Stimulated activated CD8-positive, alpha-beta memory T cell treated with anti-CD3 and anti-CD28 coated beads, Interleukin-15, amount 100 ng/mL, for 4 hours (primary cell): ENCODE results near the gene HS3ST1.
"Not testable (repeated sequence)": the region's sequence is repeated elsewhere in the genome, so short reads cannot be mapped to it uniquely, and the experiment has no call there.

Experiments
- DNase-seq, 2 donors: peaks; one replicate each; pipeline ENCODE4 v3.0.0-alpha.2; 2020; ENCODE audit warnings: low read depth in 2 of 2

The HS3ST1 gene

DNA sequence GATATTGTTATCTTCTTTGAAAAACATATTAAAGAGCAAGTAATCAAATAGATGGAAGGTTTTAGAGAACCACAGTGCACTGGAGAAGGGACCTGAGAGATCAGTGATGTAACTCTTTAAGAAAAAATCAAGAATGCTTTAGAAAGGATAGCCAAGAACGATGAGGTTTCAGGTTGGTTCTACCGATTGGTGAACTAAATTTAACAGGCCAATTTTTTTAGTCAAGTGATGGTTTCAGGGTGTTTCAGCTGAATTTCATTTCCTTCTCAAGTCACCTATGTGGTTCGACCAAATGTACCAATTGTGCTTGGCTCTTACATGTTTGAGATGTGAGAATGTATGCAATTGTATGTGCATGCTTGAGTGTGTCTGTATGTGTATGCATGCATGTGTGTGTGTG, 26.5 kb downstream of the HS3ST1 start:
- no peak for DNase-seq

DNA sequence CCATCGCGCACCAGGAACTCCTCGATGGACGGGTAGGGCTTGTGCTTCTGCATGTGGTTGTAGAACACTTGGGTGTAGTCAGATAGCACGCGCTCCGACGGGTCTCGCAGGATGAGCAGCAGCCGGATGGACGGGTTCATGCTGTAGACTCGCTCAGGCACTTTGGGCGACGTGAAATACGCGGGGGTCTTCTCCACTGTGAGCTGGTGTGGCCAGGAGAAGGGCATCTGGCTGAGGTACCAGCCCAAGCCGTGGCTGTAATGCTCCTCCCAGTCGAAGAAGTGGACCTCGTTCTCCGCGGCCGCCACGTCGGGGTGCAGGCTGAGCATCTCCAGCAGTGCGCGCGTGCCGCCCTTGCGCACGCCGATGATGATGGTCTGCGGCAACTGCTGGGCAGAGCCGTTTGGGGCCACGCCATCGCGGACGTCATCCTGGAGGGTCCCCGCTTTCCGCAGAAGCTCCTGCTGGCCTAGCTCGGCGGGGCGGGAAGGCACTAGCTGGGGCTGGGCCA, 29.2 kb downstream of the HS3ST1 start:
- no peak for DNase-seq

DNA sequence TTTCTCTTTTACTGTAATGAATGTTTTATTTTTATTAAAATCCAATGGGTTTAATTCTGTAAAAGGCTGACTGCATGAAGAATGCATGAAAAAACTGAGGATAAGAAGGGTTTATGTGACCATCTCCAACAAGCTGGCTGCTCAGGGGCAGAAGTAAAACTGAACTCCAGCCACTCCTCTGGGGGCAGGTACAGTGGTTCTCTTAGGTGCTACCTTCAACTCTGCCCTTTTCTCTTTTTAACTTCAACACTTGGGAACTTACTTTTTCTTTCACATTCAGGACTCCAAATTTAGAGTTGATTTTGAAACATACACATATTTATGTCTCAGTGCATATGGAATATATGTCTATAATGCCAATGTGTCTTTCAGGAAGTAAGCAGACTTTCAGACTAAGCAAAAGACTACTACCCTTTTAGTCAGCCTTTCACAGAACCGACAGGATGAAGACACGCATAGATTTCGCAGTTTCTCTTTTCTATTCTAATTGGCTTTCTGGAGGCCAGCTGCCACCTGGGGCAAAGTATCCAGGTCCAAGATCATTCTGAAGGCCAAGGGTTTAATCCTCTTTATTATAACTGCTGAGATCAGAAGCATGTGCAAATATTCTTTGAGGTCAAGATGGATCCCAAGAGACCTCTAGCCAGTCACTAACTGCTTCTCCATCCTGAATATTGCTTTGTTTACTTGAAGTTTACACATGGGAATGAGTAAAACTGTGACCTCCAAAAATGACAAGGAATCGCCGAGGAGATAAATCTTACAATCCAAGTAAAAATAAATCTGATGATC, 30.7 kb downstream of the HS3ST1 start:
- no peak for DNase-seq

DNA sequence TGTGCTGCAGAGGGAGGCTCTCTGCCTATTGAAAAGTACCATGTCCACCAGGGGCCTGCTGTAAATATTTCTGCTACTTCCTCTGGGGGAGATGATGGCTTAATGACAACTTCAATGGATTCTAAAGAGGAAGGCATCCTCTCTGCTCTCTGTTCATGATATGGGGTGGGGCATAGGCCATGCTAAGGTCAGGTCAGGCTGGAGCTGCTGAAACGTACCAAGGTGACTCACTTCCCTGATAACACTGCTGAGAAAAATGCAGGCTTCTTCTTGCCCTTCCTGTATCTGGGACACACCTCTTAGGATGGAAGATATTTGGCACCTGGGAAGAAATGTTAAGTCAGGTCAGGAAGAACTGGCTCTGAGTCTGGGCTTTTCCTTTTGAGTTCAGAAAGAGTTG, 31.5 kb downstream of the HS3ST1 start:
- no peak for DNase-seq

DNA sequence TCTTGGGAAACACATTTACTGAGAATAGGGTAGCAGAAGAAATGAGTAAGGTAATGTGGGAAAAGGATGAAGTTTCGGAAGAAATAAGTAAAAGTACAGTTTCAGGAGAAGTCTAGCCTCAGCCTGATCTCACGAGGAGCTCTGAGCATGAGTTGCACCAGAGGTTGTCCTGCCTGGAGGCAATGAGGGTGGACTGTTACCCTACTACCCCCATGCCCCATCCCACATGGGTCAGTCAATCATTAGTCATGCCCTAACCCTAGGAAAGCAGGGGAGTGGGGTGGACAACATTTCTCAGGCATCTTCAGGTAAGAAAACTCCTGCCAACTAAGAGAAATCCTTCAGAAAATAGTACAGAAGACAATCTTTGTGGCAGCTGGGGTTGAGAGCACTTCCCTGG, 35.1 kb downstream of the HS3ST1 start:
- no peak for DNase-seq

DNA sequence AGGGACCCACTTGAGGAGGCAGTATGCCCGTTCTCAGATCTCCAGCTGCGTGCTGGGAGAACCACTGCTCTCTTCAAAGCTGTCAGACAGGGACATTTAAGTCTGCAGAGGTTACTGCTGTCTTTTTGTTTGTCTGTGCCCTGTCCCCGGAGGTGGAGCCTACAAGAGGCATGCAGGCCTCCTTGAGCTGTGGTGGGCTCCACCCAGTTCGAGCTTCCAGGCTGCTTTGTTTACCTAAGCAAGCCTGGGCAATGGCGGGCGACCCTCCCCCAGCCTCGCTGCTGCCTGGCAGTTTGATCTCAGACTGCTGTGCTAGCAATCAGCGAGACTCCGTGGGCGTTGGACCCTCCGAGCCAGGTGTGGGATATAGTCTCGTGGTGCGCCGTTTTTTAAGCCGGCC, 44.6 kb downstream of the HS3ST1 start:
- not testable (repeated sequence) for DNase-seq

DNA sequence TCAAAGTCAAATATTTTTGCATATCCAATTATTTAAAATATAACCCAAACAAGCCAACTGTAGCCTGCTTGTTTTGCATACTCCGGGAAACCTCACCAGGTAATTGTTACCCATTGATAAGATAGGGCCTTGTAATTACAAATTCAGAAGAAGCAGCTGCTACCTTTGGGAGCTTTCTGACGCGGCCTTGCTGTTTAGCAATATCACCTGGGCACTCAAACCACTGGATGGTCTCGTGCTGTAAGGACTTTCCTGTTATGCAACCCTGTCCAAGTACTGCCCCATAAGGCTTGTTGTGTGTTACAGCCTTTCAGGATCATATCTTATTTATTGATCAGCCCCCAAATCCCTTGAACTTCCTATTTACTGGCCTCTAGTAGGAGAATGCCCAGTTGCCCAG, 52.1 kb downstream of the HS3ST1 start:
- DNase-seq: no peak

DNA sequence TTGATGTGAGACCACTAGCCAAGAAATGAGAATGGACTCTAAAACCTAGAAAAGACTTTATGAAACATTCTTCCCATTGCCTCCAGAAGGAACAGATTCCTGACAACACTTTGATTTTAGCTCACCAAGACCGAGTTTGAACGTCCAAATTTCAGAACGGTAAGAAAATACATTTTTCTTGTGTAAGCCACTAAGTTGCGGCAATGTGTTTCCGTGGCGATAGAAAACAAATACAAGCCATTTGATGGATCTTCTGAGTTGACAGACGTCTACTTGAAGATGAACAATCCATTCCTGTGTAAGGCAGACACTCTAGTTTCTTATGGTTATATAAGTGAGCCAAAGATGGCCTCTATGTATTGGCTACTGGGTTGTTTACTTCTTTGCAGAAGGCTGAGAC, 52.5 kb downstream of the HS3ST1 start:
- DNase-seq: no peak

DNA sequence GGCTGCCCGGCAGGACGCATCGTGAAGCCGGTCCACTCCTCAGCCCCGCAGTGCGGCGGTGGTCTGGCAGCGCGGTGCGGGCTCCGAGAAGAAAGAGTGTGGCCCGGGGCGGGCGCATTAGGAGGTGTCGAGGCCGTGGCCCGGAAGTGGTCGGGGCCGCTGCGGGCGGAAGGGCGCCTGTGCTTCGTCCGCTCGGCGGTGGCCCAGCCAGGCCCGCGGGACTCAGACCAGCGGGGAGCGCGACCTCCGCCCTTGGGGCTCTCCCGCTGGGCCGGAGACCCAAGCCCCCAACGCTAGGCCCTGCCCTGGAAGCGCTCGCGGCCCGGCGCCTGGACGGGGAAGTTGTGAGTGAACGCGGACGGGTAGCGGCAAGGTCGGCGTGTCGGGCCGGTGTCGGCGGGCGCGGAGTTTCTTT, 60.0 kb downstream of the HS3ST1 start:
- DNase-seq: no peak

DNA sequence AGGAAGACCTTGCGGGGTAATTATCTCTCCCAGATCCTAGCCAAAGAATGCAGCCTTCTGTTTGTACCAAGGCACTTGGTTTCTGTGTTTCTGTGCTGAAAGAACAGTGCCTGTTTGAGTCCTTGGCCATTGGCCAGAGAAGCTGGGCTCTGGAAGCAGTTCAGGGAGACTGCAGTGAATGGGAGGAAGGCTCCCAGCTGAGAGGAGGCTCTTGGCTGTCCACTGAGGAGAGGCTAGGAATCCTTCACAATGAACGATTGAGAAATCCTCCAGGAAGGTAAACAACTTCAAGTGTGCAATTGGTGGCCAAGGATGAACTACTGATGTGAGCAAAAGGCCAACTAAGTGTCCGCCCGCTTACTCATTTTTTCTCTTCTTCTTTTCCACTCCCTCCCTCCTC, 61.3 kb downstream of the HS3ST1 start:
- no peak for DNase-seq

DNA sequence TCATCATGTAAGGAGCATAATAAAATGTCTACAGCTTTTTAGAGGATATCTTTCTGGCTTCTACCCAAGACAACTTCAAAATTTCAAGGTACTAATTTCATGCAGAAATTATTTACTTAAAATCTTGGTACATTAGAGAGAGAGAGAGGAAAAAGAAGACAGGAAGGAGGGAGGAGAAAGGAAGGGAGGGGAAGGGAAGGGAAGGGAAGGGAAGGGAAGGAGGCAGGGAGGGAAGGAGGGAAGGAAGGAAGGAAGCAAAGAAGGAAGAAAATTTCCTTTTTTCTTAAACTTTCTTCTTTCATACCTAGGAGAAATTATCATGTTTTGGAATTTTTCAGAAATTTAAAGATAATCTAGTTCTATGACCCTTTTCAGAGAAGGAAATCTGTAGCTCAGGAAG, 61.8 kb downstream of the HS3ST1 start:
- no peak for DNase-seq

DNA sequence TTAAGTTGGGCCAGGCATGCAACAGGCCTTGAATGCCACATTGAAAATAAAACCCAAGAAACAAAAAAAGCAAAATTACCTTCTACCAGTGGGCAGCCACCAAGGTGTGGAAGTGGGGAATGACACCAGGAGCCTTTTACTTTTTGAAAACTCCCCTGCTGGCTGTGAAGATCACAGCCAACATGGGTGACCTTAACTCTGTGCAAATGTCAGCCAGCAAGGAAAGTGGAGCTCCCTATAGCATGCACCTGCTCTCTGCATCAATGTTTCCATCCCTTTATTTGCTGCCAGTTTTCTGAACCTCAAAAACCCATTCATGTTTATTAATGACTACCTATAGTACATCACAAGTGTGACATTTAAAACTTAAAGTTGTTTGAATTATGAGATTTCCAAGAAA, 63.7 kb downstream of the HS3ST1 start:
- no peak for DNase-seq

DNA sequence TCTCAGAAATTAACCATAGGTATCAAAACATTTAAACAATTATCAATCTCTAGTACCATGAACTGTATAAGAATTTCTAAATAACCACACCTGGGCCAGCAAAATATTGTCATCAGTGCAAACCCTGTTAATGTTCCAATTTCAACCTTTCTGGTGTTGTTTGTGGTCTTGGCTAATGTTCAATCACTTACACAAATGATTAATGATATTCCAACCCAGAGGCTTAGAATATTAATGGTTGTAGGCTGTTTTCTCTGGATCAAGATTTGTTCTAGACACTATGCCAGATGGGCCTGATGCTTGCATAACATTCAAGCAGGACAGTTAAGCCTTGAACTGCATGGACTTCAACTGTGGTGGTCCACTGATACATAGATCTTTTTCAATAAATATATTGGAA, 69.1 kb downstream of the HS3ST1 start:
- DNase-seq: no peak

DNA sequence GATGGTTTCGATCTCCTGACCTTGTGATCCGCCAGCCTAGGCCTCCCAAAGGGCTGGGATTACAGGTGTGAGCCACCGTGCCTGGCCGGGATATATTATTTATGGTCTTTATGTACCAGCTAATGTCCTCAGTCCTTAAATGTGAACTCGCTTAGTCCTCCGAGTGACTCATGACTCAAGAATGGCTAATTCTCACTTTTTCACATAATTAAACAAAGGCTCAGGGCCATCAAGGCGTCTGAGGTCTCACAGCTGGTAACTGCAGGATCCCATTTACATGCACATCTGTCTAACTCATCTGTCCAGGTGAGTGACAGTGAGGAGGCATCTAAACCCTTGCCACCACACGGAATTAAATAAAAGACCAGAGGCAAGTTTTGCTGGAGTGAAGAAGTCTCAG, 73.5 kb downstream of the HS3ST1 start:
- DNase-seq: no peak

DNA sequence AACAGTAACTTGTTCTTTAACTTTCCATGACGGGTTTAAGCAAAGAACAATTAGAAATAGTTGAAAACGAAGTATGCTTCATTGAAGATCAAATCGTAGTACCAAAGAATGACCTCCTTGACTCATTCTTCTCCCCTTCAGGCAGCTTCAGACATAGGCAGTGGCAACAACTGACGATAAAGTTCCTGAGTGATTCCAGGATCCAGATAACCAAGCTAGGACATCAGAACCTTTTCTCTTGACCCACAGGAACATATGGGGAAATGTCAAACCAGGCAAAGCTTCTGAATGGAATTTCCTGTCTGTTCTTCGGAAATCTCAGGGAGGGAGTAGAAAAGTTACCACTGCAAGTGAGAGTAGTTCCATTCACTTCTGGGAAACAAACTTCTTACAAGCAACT, 74.2 kb downstream of the HS3ST1 start:
- no peak for DNase-seq

DNA sequence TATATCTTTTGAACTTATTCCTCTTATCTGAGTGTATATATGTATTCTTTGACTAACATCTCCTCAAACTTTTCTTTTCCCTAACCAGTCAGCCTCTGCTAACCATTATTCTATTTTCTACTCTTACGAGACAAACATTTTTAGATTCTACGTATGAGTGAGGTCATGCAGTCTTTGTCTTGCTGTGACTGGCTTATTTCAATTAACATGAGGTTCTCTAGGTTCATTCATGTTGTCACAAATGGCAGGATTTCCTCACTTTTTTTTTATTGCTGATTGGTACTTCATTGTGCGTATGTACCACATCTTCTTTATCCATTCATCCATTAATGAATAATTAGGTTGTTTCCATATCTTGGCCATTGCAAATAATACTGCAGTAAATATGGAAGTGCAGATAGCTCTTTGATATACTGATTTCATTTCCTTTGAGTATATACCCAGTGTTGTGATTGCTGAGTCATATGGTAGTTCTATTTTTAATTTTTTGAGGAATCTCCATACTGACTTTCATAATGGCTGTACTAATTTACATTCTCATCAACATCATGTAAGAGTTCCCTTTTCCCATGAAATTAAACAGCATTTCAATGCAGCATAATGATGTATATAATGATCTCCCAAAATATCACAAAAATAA, 80.1 kb downstream of the HS3ST1 start:
- no peak for DNase-seq

DNA sequence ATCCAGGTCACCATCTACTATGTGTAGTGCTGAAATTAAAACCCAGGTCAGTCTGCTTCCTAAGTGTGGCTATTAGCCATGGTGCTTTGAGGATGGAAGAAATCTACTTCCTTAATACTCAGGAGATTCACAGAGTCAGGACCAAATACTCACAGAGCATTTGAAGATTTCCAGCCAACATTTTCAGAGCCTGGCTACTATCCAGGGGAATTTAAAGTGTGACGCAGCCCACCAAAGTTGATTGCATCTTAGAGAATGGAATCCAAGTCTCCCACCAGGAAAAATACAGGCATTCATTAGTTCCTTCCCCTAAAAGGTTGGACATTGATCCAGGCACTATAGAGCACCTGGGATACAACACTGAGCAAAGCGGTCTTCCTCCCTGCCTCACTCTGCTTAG, 83.8 kb downstream of the HS3ST1 start:
- DNase-seq: no peak

DNA sequence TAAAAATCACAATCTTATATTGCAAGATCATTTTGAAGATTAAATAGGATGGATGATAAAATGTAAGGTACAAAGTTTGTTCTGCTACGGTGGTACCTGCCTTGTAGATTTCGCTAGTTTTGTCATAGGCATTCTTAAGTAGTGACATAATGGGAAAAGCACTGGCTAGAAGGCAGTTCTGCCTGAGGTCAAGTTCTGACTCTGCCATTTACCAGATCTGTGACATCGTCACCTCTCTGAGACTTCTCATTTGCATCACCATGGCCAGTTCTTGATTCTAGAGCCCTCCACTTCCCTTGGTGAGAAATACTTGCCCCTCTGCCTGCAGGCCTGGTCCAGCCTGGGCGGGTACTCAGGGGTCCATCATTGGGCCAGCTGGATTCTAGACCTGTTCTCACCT, 85.2 kb downstream of the HS3ST1 start:
- no peak for DNase-seq
